ENCODE data around the gene MLH3. TPM values are rescaled to one million over a fixed set of nuclear protein-coding genes. Genes with fewer than 3 reads are reported as not detected.

Gene MLH3
- total RNA-seq, 4 donors from 2014 or later, result 26.4 to 48.1 (median 36.0) TPM

- Histone ChIP-seq H3K4me3 (no peak overlapping the region), H3K27me3 (no peaks in the 10 kb centered on the region), H3K36me3 (no peaks in the 10 kb centered on the region), H3K4me1 (peaks cover 0 to 55% (median 14%) of the 10 kb centered on the region in 4 donors), H3K9me3 (no peaks in the 10 kb centered on the region), H3K27ac (peak overlapping the region in 1 of 4 donors; percentile 18)
- WGBS, 2 donors, result 89 to 96% methylated on average over 1 of the region's 1 CpG
- DNase-seq (ENCODE audit: low spot score in 2 of 2), result no peak
- TF ChIP-seq CTCF (IDR thresholded peaks at IDR 0.05), result no peak
- no peak for TF ChIP-seq EP300 (IDR thresholded peaks at IDR 0.05)
- no peak for TF ChIP-seq POLR2A (IDR thresholded peaks at IDR 0.05)
These were observed 67.9 kb downstream of the MLH3 start for GRCh38 chr14:74983343-74983742.

- TF ChIP-seq EP300 (IDR thresholded peaks at IDR 0.05) (no peak), CTCF (IDR thresholded peaks at IDR 0.05) (no peak), POLR2A (IDR thresholded peaks at IDR 0.05) (no peak)
- Histone ChIP-seq H3K4me1 (peaks cover 0 to 57% (median 14%) of the 10 kb centered on the region in 4 donors), H3K27me3 (no peaks in the 10 kb centered on the region), H3K36me3 (no peaks in the 10 kb centered on the region), H3K27ac (peak overlapping the region in 2 of 4 donors; percentile 55 to 60), H3K9me3 (no peaks in the 10 kb centered on the region), H3K4me3 (no peak overlapping the region)
- 83 to 89% methylated on average over 4 of the region's 4 CpGs for whole genome bisulfite sequencing, 2 donors
- DNase-seq (ENCODE audit: low spot score in 2 of 2), result no peak
These were observed 68.6 kb downstream of the MLH3 start for GRCh38 chr14:74982661-74983060.

- peak overlapping the region in 2 of 4 donors; percentile 55 to 60 for H3K27ac ChIP-seq
- no peaks in the 10 kb centered on the region for H3K36me3 ChIP-seq
- no peak for DNase-seq (ENCODE audit: low spot score in 2 of 2)
- H3K4me3 ChIP-seq, result no peak overlapping the region
- TF ChIP-seq POLR2A (IDR thresholded peaks at IDR 0.05), result no peak
- TF ChIP-seq EP300 (IDR thresholded peaks at IDR 0.05), result no peak
- TF ChIP-seq CTCF (IDR thresholded peaks at IDR 0.05), result no peak
- peaks cover 0 to 63% (median 14%) of the 10 kb centered on the region in 4 donors for H3K4me1 ChIP-seq
- WGBS, 2 donors, result 60 to 70% methylated on average over 4 to 5 of the region's 5 CpGs
- H3K27me3 ChIP-seq, result no peaks in the 10 kb centered on the region
- no peaks in the 10 kb centered on the region for H3K9me3 ChIP-seq
These were observed 69.4 kb downstream of the MLH3 start for GRCh38 chr14:74981833-74982232.

- no peak for DNase-seq (ENCODE audit: low spot score in 2 of 2)
- no peak for TF ChIP-seq CTCF (IDR thresholded peaks at IDR 0.05)
- H3K4me3 ChIP-seq, result no peak overlapping the region
- H3K4me1 ChIP-seq, result peaks cover 0 to 63% (median 14%) of the 10 kb centered on the region in 4 donors
- no peaks in the 10 kb centered on the region for H3K27me3 ChIP-seq
- H3K9me3 ChIP-seq, result no peaks in the 10 kb centered on the region
- H3K36me3 ChIP-seq, result no peaks in the 10 kb centered on the region
- 78 to 81% methylated on average over 9 of the region's 9 CpGs for WGBS, 2 donors
- H3K27ac ChIP-seq, result peak overlapping the region in 2 of 4 donors; percentile 55 to 60
These were observed 69.8 kb downstream of the MLH3 start for GRCh38 chr14:74981462-74981782.

- Histone ChIP-seq H3K4me3 (no peak overlapping the region), H3K27me3 (no peaks in the 10 kb centered on the region), H3K9me3 (no peaks in the 10 kb centered on the region), H3K27ac (peak overlapping the region in 2 of 4 donors; percentile 55 to 60), H3K4me1 (peaks cover 0 to 63% (median 14%) of the 10 kb centered on the region in 4 donors), H3K36me3 (no peaks in the 10 kb centered on the region)
- TF ChIP-seq CTCF (IDR thresholded peaks at IDR 0.05) (no peak), EP300 (IDR thresholded peaks at IDR 0.05) (no peak), POLR2A (IDR thresholded peaks at IDR 0.05) (no peak)
- no peak for DNase-seq (ENCODE audit: low spot score in 2 of 2)
- 46 to 55% methylated on average over 15 to 28 of the region's 35 CpGs for WGBS, 2 donors
These were observed 70.4 kb downstream of the MLH3 start for GRCh38 chr14:74980731-74981461.

All from tibial nerve (tissue), 4 donors.